OCI-LY7 (cell line): ENCODE results near the gene TRPM7. TPM values are rescaled to one million over a fixed set of nuclear protein-coding genes. Genes with fewer than 3 reads are reported as not detected.

Source experiments
- BruUV-seq: library from RNA; stranded (reverse); fragments of 400-500 nt; replicated peaks from 2 replicates; lab custom pipeline; 2021; lab: Mats Ljungman, UMichigan
- CTCF ChIA-PET: fragments of 300-600 bp; sonication (Branson Sonifier 250); formaldehyde crosslinking; loops from one replicate; lab custom pipeline; 2022; ENCODE audit warnings: antibody characterized with exemption; ENCODE audit not compliant: unreplicated experiment; lab: Charles Lee
- POLR2A ChIA-PET: fragments of 300-600 bp; sonication (Branson Sonifier 250); formaldehyde crosslinking; loops from one replicate; lab custom pipeline; 2022; ENCODE audit warnings: antibody characterized with exemption; lab: Charles Lee
- DNase-seq: peaks from one replicate; pipeline ENCODE4 v3.0.0-alpha.2; 2015; ENCODE audit warnings: low spot score
- H2AFZ ChIP-seq: fragments of 200-600 bp; sonication (generic), shearing (Covaris generic); 2 replicates; pipeline ENCODE4 v1.6.1; 2014; ENCODE audit warnings: mild to moderate bottlenecking, antibody characterized with exemption, low read length, moderate library complexity
- H3K27ac ChIP-seq: fragments of 200-600 bp; sonication (generic); 2 replicates; pipeline ENCODE4 v1.5.1; 2014; ENCODE audit warnings: mixed run types, low read depth, mild to moderate bottlenecking, moderate library complexity, low read length, inconsistent platforms; ENCODE audit not compliant: poor library complexity, severe bottlenecking
- H3K36me3 ChIP-seq: fragments of 200-600 bp; sonication (generic); 2 replicates; pipeline ENCODE4 v1.6.1; 2014; ENCODE audit warnings: mild to moderate bottlenecking, antibody characterized with exemption, low read length, moderate library complexity, mixed read lengths; ENCODE audit not compliant: insufficient read depth
- H3K4me1 ChIP-seq: fragments of 200-600 bp; sonication (generic); 2 replicates; pipeline ENCODE4 v1.5.1; 2014; ENCODE audit warnings: mild to moderate bottlenecking, low read length; ENCODE audit not compliant: insufficient read depth, poor library complexity, severe bottlenecking
- H3K4me2 ChIP-seq: fragments of 200-600 bp; sonication (generic); 2 replicates; pipeline ENCODE4 v1.6.1; 2014; ENCODE audit warnings: mild to moderate bottlenecking, low read length
- H3K4me3 ChIP-seq: fragments of 200-600 bp; sonication (generic); 2 replicates; pipeline ENCODE4 v1.5.1; 2014; ENCODE audit warnings: mild to moderate bottlenecking, low read depth, low read length; ENCODE audit not compliant: poor library complexity, severe bottlenecking
- H3K79me2 ChIP-seq: fragments of 200-600 bp; sonication (generic); 2 replicates; pipeline ENCODE4 v1.6.1; 2016; ENCODE audit warnings: low read depth, mild to moderate bottlenecking, low read length, moderate library complexity, mixed read lengths; ENCODE audit not compliant: insufficient read depth
- H3K9me2 ChIP-seq: fragments of 200-600 bp; sonication (generic); 2 replicates; pipeline ENCODE4 v1.6.1; 2016; ENCODE audit warnings: mild to moderate bottlenecking, low read length, mixed read lengths; ENCODE audit not compliant: insufficient read depth
- H3K9me3 ChIP-seq: fragments of 200-600 bp; sonication (generic); 2 replicates; pipeline ENCODE4 v1.6.1; 2014; ENCODE audit warnings: mild to moderate bottlenecking, mixed run types, low read length, mixed read lengths
- H4K20me1 ChIP-seq: fragments of 200-600 bp; sonication (generic); 2 replicates; pipeline ENCODE4 v1.6.1; 2014; ENCODE audit warnings: mild to moderate bottlenecking, antibody characterized with exemption, low read length, moderate library complexity, mixed read lengths; ENCODE audit not compliant: insufficient read depth
- EZH2phosphoT487 ChIP-seq: fragments of 200-600 bp; sonication (generic); IDR thresholded peaks from 2 replicates; pipeline ENCODE4 v1.6.1; 2018; ENCODE audit warnings: low read depth, borderline replicate concordance, mild to moderate bottlenecking, mixed run types, antibody characterized with exemption, low read length, moderate library complexity, mixed read lengths
- intact Hi-C: fragments of 100-400 bp; cut with micrococcal nuclease; formaldehyde crosslinking; loops from one replicate; pipeline ENCODE4 v1.10.0; 2022; ENCODE audit not compliant: unreplicated experiment
- total RNA-seq, 2 experiments: library from RNA; depleted of rRNA in 1 of 2; stranded (reverse); fragments of >200 nt in 1 of 2; shearing (Covaris generic) in 1 of 2; gene quantifications; 2 replicates each; pipeline ENCODE4 v1.2.3, GENCODE V29; 2014 to 2022
- TF ChIP-seq, protein P1 (sequence below): fragments of 200-600 bp; sonication (generic); conservative IDR thresholded peaks from 2 replicates; pipeline ENCODE4 v1.5.1; 2014; ENCODE audit warnings: mild to moderate bottlenecking, antibody characterized with exemption, low read length, moderate library complexity, mixed read lengths

The TRPM7 gene
- total RNA-seq, 2 experiments from 2014 or later, result 50.0 to 64.0 TPM

DNA sequence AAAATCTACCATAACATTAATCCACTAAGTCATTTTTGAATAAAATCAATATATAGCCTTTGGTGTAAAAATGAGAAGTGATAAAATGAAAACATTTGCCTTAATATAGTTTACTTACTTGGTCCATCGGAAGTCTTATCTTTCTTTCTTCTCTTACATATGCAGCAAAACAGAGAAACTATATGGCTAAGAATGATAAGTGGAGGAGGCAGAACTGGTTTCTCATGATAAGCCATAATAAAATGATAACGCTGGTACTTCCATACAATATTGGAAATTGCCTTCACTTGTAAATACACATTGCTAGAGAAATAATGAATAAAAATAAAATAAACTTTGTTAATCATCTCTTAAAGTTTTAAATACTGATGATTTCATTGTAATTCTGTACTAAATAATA, 92.3 kb downstream of the TRPM7 start:
- TF ChIP-seq EZH2phosphoT487, result no peak
- TF ChIP-seq, protein P1, sequence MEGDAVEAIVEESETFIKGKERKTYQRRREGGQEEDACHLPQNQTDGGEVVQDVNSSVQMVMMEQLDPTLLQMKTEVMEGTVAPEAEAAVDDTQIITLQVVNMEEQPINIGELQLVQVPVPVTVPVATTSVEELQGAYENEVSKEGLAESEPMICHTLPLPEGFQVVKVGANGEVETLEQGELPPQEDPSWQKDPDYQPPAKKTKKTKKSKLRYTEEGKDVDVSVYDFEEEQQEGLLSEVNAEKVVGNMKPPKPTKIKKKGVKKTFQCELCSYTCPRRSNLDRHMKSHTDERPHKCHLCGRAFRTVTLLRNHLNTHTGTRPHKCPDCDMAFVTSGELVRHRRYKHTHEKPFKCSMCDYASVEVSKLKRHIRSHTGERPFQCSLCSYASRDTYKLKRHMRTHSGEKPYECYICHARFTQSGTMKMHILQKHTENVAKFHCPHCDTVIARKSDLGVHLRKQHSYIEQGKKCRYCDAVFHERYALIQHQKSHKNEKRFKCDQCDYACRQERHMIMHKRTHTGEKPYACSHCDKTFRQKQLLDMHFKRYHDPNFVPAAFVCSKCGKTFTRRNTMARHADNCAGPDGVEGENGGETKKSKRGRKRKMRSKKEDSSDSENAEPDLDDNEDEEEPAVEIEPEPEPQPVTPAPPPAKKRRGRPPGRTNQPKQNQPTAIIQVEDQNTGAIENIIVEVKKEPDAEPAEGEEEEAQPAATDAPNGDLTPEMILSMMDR, result no peak
- H4K20me1 ChIP-seq, result no peaks in the 10 kb centered on the region
- DNase-seq, result no peak
- BruUV-seq, result no TSS peak
- no peak overlapping the region for H3K27ac ChIP-seq
- H3K4me2 ChIP-seq, result no peak overlapping the region
- intact Hi-C loops, result no loop called here
- peaks cover 95% of the 10 kb centered on the region for H3K36me3 ChIP-seq
- H3K9me2 ChIP-seq, result no peaks in the 10 kb centered on the region
- no peak overlapping the region for H3K4me3 ChIP-seq
- no peaks in the 10 kb centered on the region for H3K9me3 ChIP-seq
- no peaks in the 10 kb centered on the region for H3K4me1 ChIP-seq
- no peaks in the 10 kb centered on the region for H3K79me2 ChIP-seq
- POLR2A ChIA-PET, result no interaction called here
- CTCF ChIA-PET, result no interaction called here
- no peak overlapping the region for H2AFZ ChIP-seq

DNA sequence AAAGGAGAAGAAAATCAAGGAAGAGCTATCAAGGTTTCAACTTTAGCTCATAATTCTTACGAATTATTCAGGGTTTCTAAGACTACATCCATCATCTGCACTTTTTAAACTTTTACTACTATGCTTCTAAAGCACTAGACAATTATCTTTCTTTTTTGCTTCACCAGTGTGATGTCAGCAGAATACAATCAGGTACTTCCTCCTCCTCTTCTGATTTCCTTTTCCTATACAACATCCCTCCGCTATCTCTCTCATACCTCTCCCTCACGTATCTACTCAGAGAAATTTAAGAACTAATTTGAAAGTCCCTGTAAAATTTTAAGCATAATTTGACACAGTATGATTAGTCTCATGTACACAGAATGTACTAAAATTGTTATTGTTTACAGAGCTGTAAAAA, 92.8 kb downstream of the TRPM7 start:
- BruUV-seq, result no TSS peak
- ChIA-PET CTCF (no interaction called here), POLR2A (no interaction called here)
- no peak for TF ChIP-seq EZH2phosphoT487
- TF ChIP-seq, protein P1, result no peak
- Histone ChIP-seq H2AFZ (no peak overlapping the region), H4K20me1 (no peaks in the 10 kb centered on the region), H3K4me3 (no peak overlapping the region), H3K9me3 (no peaks in the 10 kb centered on the region), H3K36me3 (peaks cover 95% of the 10 kb centered on the region), H3K79me2 (no peaks in the 10 kb centered on the region), H3K27ac (no peak overlapping the region), H3K4me1 (no peaks in the 10 kb centered on the region), H3K4me2 (no peak overlapping the region), H3K9me2 (no peaks in the 10 kb centered on the region)
- intact Hi-C loops, result no loop called here
- no peak for DNase-seq

DNA sequence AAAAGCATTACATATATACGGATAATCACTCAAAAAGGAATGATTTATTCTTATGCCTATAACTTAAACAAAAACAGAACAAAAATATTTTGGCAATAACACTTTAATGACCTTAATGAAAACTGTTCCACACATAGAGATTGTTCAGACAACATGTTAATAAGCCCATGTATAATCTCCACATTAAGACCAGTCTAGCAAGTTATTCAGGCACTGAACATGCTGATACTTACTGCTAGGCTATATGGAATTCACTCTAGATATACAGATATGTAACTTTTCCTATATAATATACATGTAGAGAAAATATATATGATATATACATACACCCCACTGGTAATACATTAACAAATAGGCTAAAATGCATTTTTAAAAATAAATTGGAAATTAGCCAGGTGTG, 96.3 kb downstream of the TRPM7 start:
- ChIA-PET POLR2A (no interaction called here), CTCF (no interaction called here)
- H3K9me3 ChIP-seq, result no peaks in the 10 kb centered on the region
- DNase-seq, result no peak
- H3K4me1 ChIP-seq, result no peaks in the 10 kb centered on the region
- H3K27ac ChIP-seq, result no peak overlapping the region
- BruUV-seq, result no TSS peak
- H3K4me2 ChIP-seq, result no peak overlapping the region
- H3K4me3 ChIP-seq, result no peak overlapping the region
- no peaks in the 10 kb centered on the region for H4K20me1 ChIP-seq
- intact Hi-C loops, result no loop called here
- no peaks in the 10 kb centered on the region for H3K79me2 ChIP-seq
- H2AFZ ChIP-seq, result no peak overlapping the region
- H3K36me3 ChIP-seq, result peaks cover 96% of the 10 kb centered on the region
- no peaks in the 10 kb centered on the region for H3K9me2 ChIP-seq
- TF ChIP-seq, protein P1, result no peak
- TF ChIP-seq EZH2phosphoT487, result no peak
